GM10847 (cell line): ENCODE measurements around the gene SAMD4A.

Experiments
- POLR2A ChIP-seq: IDR thresholded peaks from 2 replicates; pipeline ENCODE4 v1.6.1; 2011; ENCODE audit not compliant: insufficient read length; ENCODE audit errors: extremely low read depth

The SAMD4A gene

DNA sequence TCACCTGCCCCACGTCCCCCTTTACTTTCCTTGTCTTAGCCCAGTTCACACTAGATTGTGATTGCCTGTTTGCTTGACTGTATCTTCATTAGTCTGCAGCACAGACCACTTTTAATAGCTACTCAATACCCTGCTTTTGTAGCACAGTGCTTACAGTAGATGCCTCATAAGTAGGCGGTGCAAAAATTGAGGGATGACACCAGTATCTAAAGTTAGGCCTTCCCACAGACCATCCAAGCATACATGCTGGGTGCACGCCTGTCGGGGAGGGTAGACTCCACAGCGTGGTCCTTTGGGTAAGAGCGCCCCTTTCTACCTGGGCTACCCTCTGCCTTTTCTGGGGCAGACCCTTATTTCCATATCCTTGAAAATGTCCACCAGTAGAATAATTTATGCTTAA is 194.9 kb downstream of the SAMD4A start:
- no peak for TF ChIP-seq POLR2A

- TF ChIP-seq POLR2A: no peak
Measured at GRCh38 chr14:54762296-54762695, 195.4 kb downstream of the SAMD4A start.

DNA sequence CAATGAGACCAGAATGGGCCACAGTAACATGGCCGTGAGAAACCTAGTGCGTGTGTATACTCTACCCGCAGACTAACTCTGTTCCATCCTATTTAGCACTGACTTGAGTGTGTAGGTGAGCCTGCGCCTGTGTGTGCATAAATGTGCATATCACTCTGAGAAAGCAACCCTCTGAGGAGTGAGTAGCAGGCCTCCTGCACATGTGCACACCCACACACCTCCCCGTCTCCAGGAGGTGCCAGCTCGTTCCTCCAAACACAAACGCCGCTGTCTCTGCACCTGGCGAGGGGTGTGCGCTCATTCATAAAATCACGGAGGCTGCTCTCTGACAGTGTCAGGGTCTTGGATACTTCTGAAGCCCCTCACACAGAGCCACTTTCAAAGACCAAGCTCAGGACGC is 196.8 kb downstream of the SAMD4A start:
- no peak for TF ChIP-seq POLR2A

DNA sequence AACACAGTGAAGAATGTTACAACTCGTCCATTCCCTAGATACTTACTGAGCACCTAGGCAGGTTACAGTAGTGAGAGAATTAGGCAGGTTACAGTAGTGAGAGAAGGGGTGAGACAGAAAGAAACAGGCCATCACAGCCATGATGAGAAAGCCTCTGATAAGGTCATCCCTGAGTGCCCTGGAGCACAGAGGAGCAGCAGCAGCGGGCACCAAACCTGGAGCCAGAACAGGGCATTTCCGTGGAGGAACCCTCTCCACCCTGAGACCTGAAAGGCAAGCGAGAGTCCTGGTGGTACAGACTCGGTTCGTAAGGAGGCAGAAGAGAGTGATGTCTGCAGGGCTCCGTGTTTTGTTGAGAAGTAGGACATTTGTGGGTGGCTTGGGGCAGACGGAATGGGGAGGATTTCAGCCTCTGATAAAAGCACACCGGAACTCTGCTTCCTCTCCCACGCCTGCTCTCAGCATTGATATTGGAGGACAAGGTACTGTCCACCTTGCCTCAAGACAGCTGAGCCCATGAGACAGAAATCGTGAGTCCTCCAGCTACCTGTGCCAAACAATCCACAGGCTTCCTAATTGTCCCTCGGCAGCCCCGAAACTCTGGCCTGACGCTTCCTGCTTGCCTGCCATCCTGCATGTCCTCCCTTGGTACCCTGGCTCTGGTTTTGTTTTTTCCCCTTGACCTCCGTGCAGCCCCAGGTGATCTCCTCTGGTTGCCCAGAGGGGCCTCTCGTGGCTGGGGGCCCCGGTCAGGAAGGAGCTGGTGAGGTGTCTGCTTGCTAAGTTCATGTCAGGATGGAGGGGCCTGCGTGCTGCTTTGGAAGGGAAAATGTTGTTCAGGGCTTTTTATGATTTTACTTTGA is 199.6 kb downstream of the SAMD4A start:
- TF ChIP-seq POLR2A: no peak

DNA sequence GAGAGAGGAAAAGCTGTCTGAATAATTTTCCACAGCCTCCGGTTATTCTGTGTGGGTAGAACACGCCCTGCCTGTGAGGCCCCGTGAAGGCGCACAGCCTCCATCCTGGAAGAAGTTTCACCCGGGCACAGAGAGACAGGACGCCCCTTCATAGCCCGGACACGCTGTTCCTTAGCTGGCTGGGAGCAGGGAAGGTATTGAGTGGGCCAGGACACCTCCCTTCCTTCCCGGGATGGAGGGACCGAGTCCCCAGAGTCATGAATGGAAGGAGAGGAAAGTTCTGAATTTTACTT is 200.2 kb downstream of the SAMD4A start:
- TF ChIP-seq POLR2A: no peak

DNA sequence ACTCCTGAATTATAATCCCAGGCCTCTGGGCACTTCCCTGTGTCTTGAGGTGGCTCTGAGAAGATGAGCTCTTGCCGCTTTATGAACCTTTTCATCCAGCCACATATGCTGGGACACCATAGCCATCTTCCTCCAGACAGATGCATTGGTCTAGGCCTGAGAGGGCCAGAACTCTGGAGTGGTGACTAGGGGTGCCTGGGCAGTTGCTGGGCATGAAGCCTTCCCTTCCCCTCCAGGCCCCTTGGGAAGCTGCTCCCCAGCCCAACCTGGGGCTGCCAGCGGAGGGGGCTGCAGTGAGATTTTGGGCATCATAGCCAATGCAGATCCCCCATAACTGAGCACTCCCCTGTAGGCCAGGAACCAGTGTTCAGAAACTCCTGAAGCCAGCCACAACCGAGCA is 200.5 kb downstream of the SAMD4A start:
- TF ChIP-seq POLR2A: no peak

- TF ChIP-seq POLR2A: no peak
Measured at GRCh38 chr14:54768501-54769129, 201.7 kb downstream of the SAMD4A start.

- TF ChIP-seq POLR2A: no peak
Measured at GRCh38 chr14:54769951-54770863, 203.3 kb downstream of the SAMD4A start.

- no peak for TF ChIP-seq POLR2A
Measured at GRCh38 chr14:54771411-54772027, 204.6 kb downstream of the SAMD4A start.

GRCh38 chr14:54772451-54772881 is 205.5 kb downstream of the SAMD4A start:
- no peak for TF ChIP-seq POLR2A

DNA sequence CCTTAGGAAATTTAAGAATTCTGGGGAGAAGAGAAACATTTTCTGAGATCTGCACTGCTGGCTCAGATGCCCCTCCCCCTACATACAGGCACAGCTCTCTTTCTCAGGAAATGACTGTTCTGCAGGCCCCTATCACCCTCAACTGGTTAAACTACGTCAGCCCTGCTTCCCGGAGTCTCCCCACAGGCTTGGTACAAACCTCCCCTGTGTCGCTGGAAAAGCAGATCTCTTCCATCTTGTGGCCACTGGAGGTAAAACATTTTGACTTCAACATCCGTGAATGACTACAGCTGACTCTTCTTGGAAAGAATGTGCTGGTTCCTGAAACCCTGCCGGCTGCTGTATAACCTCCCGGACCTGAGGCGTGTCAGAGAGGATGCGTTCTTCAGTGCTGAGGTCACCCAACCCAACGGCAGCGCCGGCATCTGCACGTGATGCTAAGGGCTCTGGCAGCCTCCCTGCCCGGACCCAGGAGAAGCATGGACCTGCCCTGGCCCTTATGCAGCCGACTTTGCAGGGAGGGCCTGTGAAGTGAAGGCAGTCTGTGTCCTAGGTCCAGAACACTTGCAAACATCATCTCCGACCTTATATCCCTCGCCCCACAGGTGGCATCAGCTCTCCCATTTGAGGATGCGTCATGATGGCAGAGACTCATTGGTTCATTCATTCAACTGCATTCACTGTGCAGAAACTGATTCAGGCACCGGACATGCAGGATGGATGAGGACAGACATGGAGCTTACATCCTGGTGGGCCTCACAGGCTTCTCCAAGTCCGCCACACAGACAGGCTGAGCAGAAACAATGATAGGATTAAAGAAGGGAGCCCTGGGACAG is 206.5 kb downstream of the SAMD4A start:
- TF ChIP-seq POLR2A: no peak

DNA sequence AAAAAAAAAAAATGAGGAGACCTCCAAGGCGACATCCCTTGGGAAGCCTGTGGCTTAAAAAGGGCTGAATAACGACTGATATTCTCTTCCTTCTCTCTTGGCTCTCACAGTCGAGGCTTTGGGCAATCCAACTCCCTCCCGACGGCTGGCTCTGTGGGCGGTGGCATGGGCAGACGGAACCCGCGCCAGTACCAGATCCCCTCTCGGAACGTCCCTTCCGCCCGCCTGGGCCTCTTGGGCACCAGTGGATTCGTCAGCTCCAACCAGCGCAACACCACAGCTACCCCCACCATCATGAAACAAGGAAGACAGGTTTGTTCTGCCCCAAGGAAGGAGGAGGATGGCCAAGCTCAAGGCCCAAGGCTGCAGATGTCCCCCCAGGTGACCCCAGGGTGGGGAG is 207.9 kb downstream of the SAMD4A start:
- TF ChIP-seq POLR2A: no peak

GRCh38 chr14:54775486-54776140 is 208.7 kb downstream of the SAMD4A start:
- TF ChIP-seq POLR2A: no peak
